Stimulated activated CD8-positive, alpha-beta memory T cell treated with anti-CD3 and anti-CD28 coated beads, Interleukin-4, amount 100 ng/mL, for 1 hour (primary cell): ENCODE measurements around the gene PSEN1.
"Not testable (repeated sequence)": the region's sequence is repeated elsewhere in the genome, so short reads cannot be mapped to it uniquely, and the experiment has no call there.

Experiments used
- DNase-seq, 2 donors: peaks; one replicate each; pipeline ENCODE4 v3.0.0-alpha.2; 2020; ENCODE audit warnings: low read depth in 2 of 2, low spot score in 1 of 2

Gene PSEN1

DNA sequence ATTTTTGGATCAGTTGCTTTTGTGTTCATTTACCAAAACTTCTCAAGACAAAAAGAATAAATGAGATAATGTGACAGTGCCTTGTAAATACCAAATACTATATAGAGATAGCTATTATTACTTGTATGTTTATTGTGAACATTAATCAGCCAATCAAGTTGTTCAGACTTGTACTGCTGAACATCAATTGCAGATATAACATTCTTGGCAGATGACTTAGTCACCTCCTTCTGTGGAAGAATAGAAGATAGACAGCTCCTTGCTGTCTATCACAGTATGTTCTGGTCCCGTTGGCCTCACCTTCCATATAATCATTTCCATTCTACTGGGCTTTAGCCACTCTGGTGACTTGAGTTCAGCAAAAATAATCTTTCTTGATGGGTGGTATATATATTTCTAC is 30.1 kb downstream of the PSEN1 start:
- DNase-seq: no peak

- no peak for DNase-seq
Measured at GRCh38 chr14:73167727-73168126, 31.4 kb downstream of the PSEN1 start.

DNA sequence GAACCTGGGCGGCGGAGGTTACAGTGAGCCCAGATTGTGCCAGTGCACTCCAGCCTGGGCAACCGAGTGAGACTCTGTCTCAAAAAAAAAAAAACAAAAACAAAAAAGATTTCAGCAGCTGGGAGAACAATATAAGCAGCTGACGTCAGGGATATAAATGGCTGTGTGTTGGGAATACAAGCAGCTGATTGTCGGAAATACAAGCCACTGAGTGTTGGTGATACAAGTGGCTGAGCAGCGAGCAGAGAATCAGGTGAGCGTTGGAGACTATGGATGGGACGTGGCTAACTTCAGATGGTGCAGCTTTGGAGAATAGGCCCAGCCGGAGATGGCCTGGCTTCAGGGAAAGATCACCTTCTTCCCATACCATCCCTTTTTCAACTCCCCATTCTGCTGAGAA is 32.0 kb downstream of the PSEN1 start:
- no peak for DNase-seq

GRCh38 chr14:73168691-73169090 is 32.4 kb downstream of the PSEN1 start:
- DNase-seq: no peak

DNA sequence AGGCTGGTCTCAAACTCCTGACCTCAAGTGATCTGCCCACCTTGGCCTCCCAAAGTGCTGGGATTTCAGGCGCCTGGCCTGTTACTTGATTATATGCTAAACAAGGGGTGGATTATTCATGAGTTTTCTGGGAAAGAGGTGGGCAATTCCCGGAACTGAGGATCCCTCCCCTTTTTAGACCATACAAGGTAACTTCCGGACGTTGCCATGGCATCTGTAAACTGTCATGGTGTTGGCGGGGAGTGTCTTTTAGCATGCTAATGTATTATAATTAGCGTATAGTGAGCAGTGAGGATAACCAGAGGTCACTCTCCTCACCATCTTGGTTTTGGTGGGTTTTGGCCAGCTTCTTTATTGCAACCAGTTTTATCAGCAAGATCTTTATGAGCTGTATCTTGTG is 33.5 kb downstream of the PSEN1 start:
- not testable (repeated sequence) for DNase-seq

DNA sequence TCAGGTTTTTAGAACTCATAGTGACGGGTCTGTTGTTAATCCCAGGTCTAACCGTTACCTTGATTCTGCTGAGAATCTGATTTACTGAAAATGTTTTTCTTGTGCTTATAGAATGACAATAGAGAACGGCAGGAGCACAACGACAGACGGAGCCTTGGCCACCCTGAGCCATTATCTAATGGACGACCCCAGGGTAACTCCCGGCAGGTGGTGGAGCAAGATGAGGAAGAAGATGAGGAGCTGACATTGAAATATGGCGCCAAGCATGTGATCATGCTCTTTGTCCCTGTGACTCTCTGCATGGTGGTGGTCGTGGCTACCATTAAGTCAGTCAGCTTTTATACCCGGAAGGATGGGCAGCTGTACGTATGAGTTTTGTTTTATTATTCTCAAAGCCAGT is 34.4 kb downstream of the PSEN1 start:
- no peak for DNase-seq

DNA sequence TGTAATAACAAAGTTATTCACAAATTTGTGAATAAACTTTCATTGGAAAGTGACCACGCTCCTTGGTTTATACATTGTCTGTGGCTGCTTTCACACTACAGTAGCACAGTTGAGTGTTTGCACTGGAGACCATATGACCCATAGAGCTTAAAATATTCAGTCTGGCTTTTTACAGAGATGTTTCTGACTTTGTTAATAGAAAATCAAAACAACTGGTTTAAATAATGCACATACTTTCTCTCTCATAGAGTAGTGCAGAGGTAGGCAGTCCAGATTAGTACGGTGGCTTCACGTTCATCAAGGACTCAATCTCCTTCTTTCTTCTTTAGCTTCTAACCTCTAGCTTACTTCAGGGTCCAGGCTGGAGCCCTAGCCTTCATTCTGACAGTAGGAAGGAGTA is 36.2 kb downstream of the PSEN1 start:
- DNase-seq: no peak

- no peak for DNase-seq
Measured at GRCh38 chr14:73173092-73173735, 36.9 kb downstream of the PSEN1 start.

GRCh38 chr14:73176685-73177084 is 40.4 kb downstream of the PSEN1 start:
- DNase-seq: no peak

DNA sequence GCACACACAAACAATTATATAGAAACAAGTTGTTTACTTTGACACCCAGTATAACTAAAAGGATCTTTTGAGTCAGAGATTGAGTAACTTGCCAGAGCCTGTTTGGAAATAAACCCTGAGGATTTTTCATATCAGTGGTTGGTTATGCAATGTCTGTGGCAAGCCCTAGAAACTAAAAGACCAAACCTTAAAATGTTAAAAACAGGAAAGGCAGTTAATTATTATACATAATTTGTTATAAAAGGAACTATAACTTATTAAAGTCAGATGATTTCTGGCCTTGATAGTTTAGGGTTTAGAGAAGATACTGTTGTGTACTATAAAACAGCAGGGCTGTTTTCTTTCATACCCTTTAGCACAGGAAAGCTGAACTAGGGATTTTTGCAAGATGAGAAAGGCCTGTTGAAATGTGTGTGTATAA is 44.1 kb downstream of the PSEN1 start:
- no peak for DNase-seq

GRCh38 chr14:73180969-73181368 is 44.7 kb downstream of the PSEN1 start:
- not testable (repeated sequence) for DNase-seq

DNA sequence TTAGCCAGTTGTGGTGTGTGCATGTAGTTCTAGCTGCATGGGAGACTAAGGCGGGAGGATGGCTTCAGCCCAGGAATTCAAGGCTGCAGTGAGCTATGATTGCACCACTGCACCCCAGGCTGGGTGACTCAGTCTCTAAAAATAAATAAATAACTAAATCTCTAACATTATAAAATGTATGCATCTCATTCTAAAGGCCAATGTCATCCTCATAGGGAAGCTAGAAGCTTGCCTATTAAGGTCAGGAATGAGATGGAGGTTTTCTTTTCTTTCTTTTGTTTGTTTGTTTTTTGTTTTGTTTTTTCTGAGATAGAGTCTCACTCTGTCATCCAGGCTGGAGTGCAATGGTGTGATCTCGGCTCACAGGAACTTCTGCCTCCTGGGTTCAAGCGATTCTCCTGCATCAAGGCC is 52.2 kb downstream of the PSEN1 start:
- no peak for DNase-seq

- DNase-seq: no peak
Measured at GRCh38 chr14:73189651-73190050, 53.3 kb downstream of the PSEN1 start.

GRCh38 chr14:73191441-73191840 is 55.1 kb downstream of the PSEN1 start:
- no peak for DNase-seq

GRCh38 chr14:73194306-73194705 is 58.0 kb downstream of the PSEN1 start:
- DNase-seq: not testable (repeated sequence)

- DNase-seq: no peak
Measured at GRCh38 chr14:73198253-73198652, 61.9 kb downstream of the PSEN1 start.

DNA sequence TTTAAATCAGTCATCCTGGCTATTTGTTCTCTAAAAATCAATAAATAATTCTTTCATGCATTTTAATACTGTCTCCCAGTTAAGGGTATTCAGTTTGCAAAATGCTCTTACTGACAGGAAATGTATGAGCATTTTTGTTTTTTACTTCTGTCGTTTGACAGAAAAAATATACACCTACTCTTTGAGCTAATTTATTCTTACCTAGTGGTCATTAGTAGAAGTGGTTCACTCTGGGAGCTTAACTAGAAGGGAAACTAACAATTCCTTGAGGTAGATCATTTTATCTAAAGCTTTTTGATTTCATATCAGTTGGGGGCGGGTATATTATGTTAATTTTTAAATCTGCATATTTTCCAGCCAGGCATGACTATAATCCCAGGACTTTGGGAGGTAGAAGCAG is 67.2 kb downstream of the PSEN1 start:
- DNase-seq: no peak

DNA sequence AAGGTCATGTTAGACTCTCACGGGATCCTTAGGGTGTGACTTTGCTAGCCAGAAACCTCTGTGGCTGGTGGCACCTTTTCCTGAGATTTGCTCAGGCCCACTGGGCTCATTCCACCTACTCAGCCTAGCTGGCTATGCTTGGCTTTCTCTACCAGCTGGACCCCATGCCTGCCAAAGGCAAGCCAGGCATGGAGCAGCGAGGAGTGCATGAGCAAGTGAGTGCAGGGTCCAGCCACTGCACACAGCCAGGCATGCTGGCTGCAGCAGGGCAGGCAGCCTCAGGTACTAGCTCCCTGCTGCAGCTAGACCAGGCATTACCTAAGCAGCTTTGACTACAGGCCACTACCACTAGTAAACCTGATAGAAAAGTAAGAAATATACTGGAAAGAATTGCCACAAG is 71.3 kb downstream of the PSEN1 start:
- no peak for DNase-seq

- no peak for DNase-seq
Measured at GRCh38 chr14:73208390-73208789, 72.1 kb downstream of the PSEN1 start.

GRCh38 chr14:73208846-73209245 is 72.5 kb downstream of the PSEN1 start:
- no peak for DNase-seq

GRCh38 chr14:73209953-73210352 is 73.6 kb downstream of the PSEN1 start:
- DNase-seq: no peak

GRCh38 chr14:73211251-73212040 is 75.1 kb downstream of the PSEN1 start:
- no peak for DNase-seq

DNA sequence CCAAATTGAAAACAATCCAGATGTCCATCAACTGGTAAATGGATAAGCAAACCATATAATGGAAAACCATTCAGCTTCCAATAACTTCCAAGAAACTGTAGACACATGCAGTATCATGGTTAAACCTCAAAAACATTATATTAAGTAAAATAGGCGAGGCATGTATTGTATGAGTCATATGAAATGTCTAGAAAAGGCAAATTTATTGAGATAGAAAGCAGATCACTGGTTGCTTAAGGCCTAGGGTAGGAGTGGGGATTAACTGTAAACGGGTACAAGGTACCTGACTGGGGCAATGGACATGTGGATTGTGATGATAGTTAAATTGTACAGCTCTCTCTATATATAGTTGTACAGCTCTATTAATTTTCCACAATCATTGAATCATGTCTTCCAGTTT is 79.7 kb downstream of the PSEN1 start:
- DNase-seq: no peak
